Calu3 (cell line): ENCODE results near the gene KCNQ4. TPM values are rescaled to one million over a fixed set of nuclear protein-coding genes. Genes with fewer than 3 reads are reported as not detected.
A peak's percentile ranks its signal among the peaks of the same experiment; 100 is the strongest.

ENCODE experiments used
- Bru-seq: library from RNA; stranded (reverse); fragments of 400-500 nt; gene quantifications from one replicate; lab custom pipeline; 2021; lab: Mats Ljungman, UMichigan
- BruChase-seq, 2 experiments: library from RNA; stranded (reverse); fragments of 400-500 nt; gene quantifications; one replicate each; lab custom pipeline; 2021; lab: Mats Ljungman, UMichigan
- BruUV-seq: library from RNA; stranded (reverse); fragments of 400-500 nt; replicated peaks from 2 replicates; lab custom pipeline; 2021; lab: Mats Ljungman, UMichigan
- CTCF ChIA-PET: fragments of 300-600 bp; sonication (Branson Sonifier 250); formaldehyde crosslinking; loops from one replicate; lab custom pipeline; 2022; ENCODE audit warnings: antibody characterized with exemption; lab: Charles Lee
- DNase-seq: peaks from one replicate; pipeline ENCODE4 v3.0.0; 2022
- H3K27ac Mint-ChIP-seq: one replicate; pipeline ENCODE4 v1.8.0; 2022; ENCODE audit warnings: mixed read lengths; ENCODE audit not compliant: unreplicated experiment
- H3K27me3 Mint-ChIP-seq: one replicate; pipeline ENCODE4 v1.8.0; 2022; ENCODE audit warnings: mixed read lengths; ENCODE audit not compliant: unreplicated experiment
- H3K36me3 Mint-ChIP-seq: one replicate; pipeline ENCODE4 v1.8.0; 2022; ENCODE audit warnings: mild to moderate bottlenecking, moderate library complexity, mixed read lengths; ENCODE audit not compliant: insufficient read depth, unreplicated experiment
- H3K4me1 Mint-ChIP-seq: one replicate; pipeline ENCODE4 v1.8.0; 2022; ENCODE audit warnings: mild to moderate bottlenecking, low read depth, mixed read lengths; ENCODE audit not compliant: unreplicated experiment
- H3K4me3 Mint-ChIP-seq: one replicate; pipeline ENCODE4 v1.8.0; 2022; ENCODE audit warnings: mild to moderate bottlenecking, low read depth, moderate library complexity, mixed read lengths; ENCODE audit not compliant: unreplicated experiment
- H3K9me3 Mint-ChIP-seq: one replicate; pipeline ENCODE4 v1.8.0; 2022; ENCODE audit warnings: low read depth, mixed read lengths; ENCODE audit not compliant: unreplicated experiment
- CTCF ChIP-seq: fragments of 200-600 bp; IDR thresholded peaks from one replicate; pipeline ENCODE4 v1.8.0; 2022; ENCODE audit warnings: antibody characterized with exemption; ENCODE audit not compliant: unreplicated experiment
- intact Hi-C: fragments of 100-400 bp; cut with micrococcal nuclease; formaldehyde crosslinking; loops from one replicate; pipeline ENCODE4 v1.10.0; 2022; ENCODE audit not compliant: unreplicated experiment
- long read RNA-seq: library from polyadenylated mRNA; stranded (forward); transcript quantifications from one replicate; pipeline ENCODE4 v2.0.0, GENCODE V29; 2022
- total RNA-seq: library from RNA; stranded (reverse); gene quantifications from 2 replicates; pipeline ENCODE4 v1.2.3, GENCODE V29; 2022

Gene KCNQ4
- total RNA-seq: 0.92 and 1.4 TPM in 2 replicates
- Bru-seq, nascent RNA: percentile 34 among the genes with signal in this experiment
- percentile 28 among the genes with signal in this experiment for BruChase-seq, experiment 1, labeled RNA remaining after a 6-hour chase
- percentile 30 among the genes with signal in this experiment for BruChase-seq, experiment 2, labeled RNA remaining after a 2-hour chase
- long read RNA-seq, partial matches to known transcripts: 0 of 6 reads
- long read RNA-seq, other reads (novel, unspliced or antisense): 6 of 6 reads

- CTCF ChIA-PET: interaction anchor here (1.5 kb wide), 1 partner anchor 9 kb away, joined by 4 read pairs; no protein-coding TSS in a partner anchor
- BruUV-seq: no TSS peak
- Mint-ChIP-seq H3K27ac (peak within 1 kb of the TSS; percentile 70), H3K27me3 (peaks cover 52% of the 10 kb centered on the region), H3K4me1 (peaks cover 35% of the 10 kb centered on the region), H3K9me3 (no peaks in the 10 kb centered on the region), H3K36me3 (peaks cover 20% of the 10 kb centered on the region), H3K4me3 (peak within 1 kb of the TSS; percentile 71)
- no peak for TF ChIP-seq CTCF
- DNase-seq: peak; percentile 47
- intact Hi-C loops: no loop called here
Observed at GRCh38 chr1:40783001-40783905, at the start of gene KCNQ4. TSS of gene KCNQ4 (plus strand) at chr1:40783787. CDS start at chr1:40784094, 307 bp downstream.

- Mint-ChIP-seq H3K4me3 (no peak overlapping the region), H3K36me3 (peaks cover 10% of the 10 kb centered on the region), H3K9me3 (no peaks in the 10 kb centered on the region), H3K27me3 (no peaks in the 10 kb centered on the region), H3K27ac (no peak overlapping the region), H3K4me1 (peaks cover 7% of the 10 kb centered on the region)
- no peak for TF ChIP-seq CTCF
- intact Hi-C loops: no loop called here
- no peak for DNase-seq
- BruUV-seq: no TSS peak
- CTCF ChIA-PET: no interaction called here
Observed at GRCh38 chr1:40734882-40735628, 48.5 kb upstream of the KCNQ4 start.

GRCh38 chr1:40736085-40736531 lies 47.5 kb upstream of the KCNQ4 start:
- Mint-ChIP-seq H3K27me3 (no peaks in the 10 kb centered on the region), H3K9me3 (no peaks in the 10 kb centered on the region), H3K4me3 (no peak overlapping the region), H3K27ac (no peak overlapping the region), H3K36me3 (peaks cover 10% of the 10 kb centered on the region), H3K4me1 (peaks cover 9% of the 10 kb centered on the region)
- TF ChIP-seq CTCF: no peak
- DNase-seq: no peak
- CTCF ChIA-PET: no interaction called here
- no TSS peak for BruUV-seq
- intact Hi-C loops: no loop called here

GRCh38 chr1:40738831-40739230 lies 44.8 kb upstream of the KCNQ4 start:
- no peaks in the 10 kb centered on the region for H3K27me3 Mint-ChIP-seq
- H3K4me1 Mint-ChIP-seq: peaks cover 9% of the 10 kb centered on the region
- no peak for TF ChIP-seq CTCF
- H3K4me3 Mint-ChIP-seq: no peak overlapping the region
- CTCF ChIA-PET: interaction anchor here (0.6 kb wide), 1 partner anchor 9 kb away, joined by 3 read pairs; no protein-coding TSS in a partner anchor
- H3K36me3 Mint-ChIP-seq: peaks cover 13% of the 10 kb centered on the region
- DNase-seq: no peak
- H3K27ac Mint-ChIP-seq: no peak overlapping the region
- H3K9me3 Mint-ChIP-seq: no peaks in the 10 kb centered on the region
- BruUV-seq: no TSS peak
- intact Hi-C loops: no loop called here
